Gastrocnemius medialis (tissue), 4 donors: ENCODE results near the gene LBH. TPM values are rescaled to one million over a fixed set of nuclear protein-coding genes. Genes with fewer than 3 reads are reported as not detected.

Source experiments
- ATAC-seq, 2 donors: fragments of 150-250 bp; one replicate each; pipeline ENCODE4 v1.9.1; 2016
- DNase-seq, 2 donors: peaks; one replicate each; pipeline ENCODE4 v3.0.0-alpha.2; 2019
- H3K27ac ChIP-seq, 4 donors: fragments of 200-600 bp; sonication (generic); 1 replicate in 1 of 4; 2 replicates in 3 of 4; pipeline ENCODE4 v1.5.1; 2016 to 2018; ENCODE audit warnings: mild to moderate bottlenecking in 2 of 4, moderate library complexity in 1 of 4
- H3K27me3 ChIP-seq, 3 donors: fragments of 200-600 bp; sonication (generic) in 2 of 3; 1 replicate in 1 of 3; 2 replicates in 2 of 3; pipeline versions ENCODE4 v1.5.1 to v1.6.0; 2016 to 2019; ENCODE audit warnings: mild to moderate bottlenecking in 1 of 3, moderate library complexity in 1 of 3
- H3K36me3 ChIP-seq, 2 donors: fragments of 200-600 bp; sonication (generic) in 1 of 2; one replicate each; pipeline ENCODE4 v1.5.1; 2017 to 2018
- H3K4me1 ChIP-seq, 2 donors: fragments of 200-600 bp; sonication (generic) in 1 of 2; one replicate each; pipeline ENCODE4 v1.5.1; 2016 to 2017; ENCODE audit warnings: mild to moderate bottlenecking in 2 of 2
- H3K4me3 ChIP-seq, 4 donors: fragments of 200-600 bp; sonication (generic) in 3 of 4; 1 replicate in 1 of 4; 2 replicates in 3 of 4; pipeline ENCODE4 v1.5.1; 2016 to 2019; ENCODE audit warnings: mild to moderate bottlenecking in 2 of 4
- H3K9me3 ChIP-seq, 3 donors: fragments of 200-600 bp; sonication (generic) in 2 of 3; 1 replicate in 1 of 3; 2 replicates in 2 of 3; pipeline ENCODE4 v1.5.1; 2016 to 2019
- POLR2A ChIP-seq, 2 donors: fragments of 450-650 bp; IDR thresholded peaks; one replicate each; pipeline ENCODE4 v1.6.1; 2017; ENCODE audit warnings: antibody characterized with exemption in 2 of 2, mild to moderate bottlenecking in 2 of 2, moderate library complexity in 2 of 2
- in situ Hi-C, 4 donors: fragments of 200-750 bp; cut with MboI; loops; one replicate each; pipeline versions ENCODE4 v1.15.0 to v1.8.0; 2017; ENCODE audit warnings: low sequenced_read_pairs in 4 of 4
- intact Hi-C: fragments of 100-400 bp; cut with DNase I; formaldehyde crosslinking; loops from one replicate; pipeline ENCODE4 v1.15.1; 2023; ENCODE audit warnings: low total_unique reads
- total RNA-seq, 4 donors: library from RNA; depleted of rRNA; stranded (reverse); fragments of >200 nt; gene quantifications; one replicate each; pipeline versions ENCODE4 v1.1.0 to v1.2.3, GENCODE V29; 2016
- TF ChIP-seq, protein P1 (sequence below), 5 experiments: fragments of 450-650 bp in 3 of 5; fragments of 200-600 bp in 2 of 5; sonication (generic) in 2 of 5; IDR thresholded peaks in 4 of 5; conservative IDR thresholded peaks in 1 of 5; 1 replicate in 4 of 5; 2 replicates in 1 of 5; pipeline ENCODE4 v1.5.1; 2016 to 2019; ENCODE audit warnings: antibody characterized with exemption in 5 of 5, mild to moderate bottlenecking in 3 of 5, moderate library complexity in 3 of 5

Gene LBH
- total RNA-seq, 4 donors from 2014 or later = 5.4 to 37.6 (median 12.5) TPM

DNA sequence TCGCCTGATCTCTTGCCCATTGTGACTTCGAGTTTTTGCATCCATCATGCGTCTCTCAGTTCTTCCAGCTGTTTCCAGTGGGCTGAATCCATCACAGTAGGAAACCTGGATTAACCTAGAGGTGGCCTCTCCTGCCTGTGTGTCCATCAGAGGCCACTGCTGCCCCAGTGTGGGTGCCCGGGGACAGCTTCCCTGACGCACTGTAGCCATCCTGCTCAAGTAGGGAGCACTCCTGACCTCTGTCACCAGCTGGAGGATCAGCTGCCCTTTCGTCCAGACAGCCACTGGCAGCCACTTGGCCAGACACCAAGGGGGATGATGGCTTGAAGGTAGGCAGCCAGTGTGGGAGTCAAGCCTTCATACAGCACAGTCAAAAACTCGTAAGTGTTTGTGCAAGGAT is 36.9 kb upstream of the LBH start:
- in situ Hi-C loops = no loop called here
- no peaks in the 10 kb centered on the region for H3K9me3 ChIP-seq
- DNase-seq (no peak), ATAC-seq (no peak)
- H3K36me3 ChIP-seq = no peaks in the 10 kb centered on the region
- intact Hi-C loops = no loop called here
- H3K27ac ChIP-seq = no peak overlapping the region
- no peaks in the 10 kb centered on the region for H3K4me1 ChIP-seq
- TF ChIP-seq POLR2A (IDR thresholded peaks at IDR 0.05) = no peak
- TF ChIP-seq, protein P1, sequence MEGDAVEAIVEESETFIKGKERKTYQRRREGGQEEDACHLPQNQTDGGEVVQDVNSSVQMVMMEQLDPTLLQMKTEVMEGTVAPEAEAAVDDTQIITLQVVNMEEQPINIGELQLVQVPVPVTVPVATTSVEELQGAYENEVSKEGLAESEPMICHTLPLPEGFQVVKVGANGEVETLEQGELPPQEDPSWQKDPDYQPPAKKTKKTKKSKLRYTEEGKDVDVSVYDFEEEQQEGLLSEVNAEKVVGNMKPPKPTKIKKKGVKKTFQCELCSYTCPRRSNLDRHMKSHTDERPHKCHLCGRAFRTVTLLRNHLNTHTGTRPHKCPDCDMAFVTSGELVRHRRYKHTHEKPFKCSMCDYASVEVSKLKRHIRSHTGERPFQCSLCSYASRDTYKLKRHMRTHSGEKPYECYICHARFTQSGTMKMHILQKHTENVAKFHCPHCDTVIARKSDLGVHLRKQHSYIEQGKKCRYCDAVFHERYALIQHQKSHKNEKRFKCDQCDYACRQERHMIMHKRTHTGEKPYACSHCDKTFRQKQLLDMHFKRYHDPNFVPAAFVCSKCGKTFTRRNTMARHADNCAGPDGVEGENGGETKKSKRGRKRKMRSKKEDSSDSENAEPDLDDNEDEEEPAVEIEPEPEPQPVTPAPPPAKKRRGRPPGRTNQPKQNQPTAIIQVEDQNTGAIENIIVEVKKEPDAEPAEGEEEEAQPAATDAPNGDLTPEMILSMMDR (IDR thresholded peaks at IDR 0.05 in 4 of 5, conservative IDR thresholded peaks at IDR 0.05 in 1 of 5) = no peak
- no peak overlapping the region for H3K4me3 ChIP-seq
- H3K27me3 ChIP-seq = no peaks in the 10 kb centered on the region

DNA sequence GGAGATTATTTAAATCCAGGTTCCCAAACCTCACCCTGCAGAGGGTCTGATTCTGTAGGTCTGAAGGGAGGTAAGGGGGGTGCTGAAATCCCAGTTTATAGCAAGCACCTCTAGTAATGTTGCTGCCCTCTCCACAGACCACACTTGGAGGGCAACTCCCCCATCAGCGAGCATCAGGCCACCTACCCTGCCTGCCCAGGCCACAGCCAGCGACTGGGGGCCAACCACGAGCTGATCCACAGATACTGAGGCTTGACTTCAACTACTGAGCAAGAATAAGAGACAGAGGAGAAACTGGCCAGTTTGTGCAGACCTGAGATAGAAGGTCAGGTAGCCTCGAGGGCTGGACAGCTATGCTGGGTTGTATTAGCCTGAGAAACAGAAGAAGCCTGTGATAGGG is 36.3 kb upstream of the LBH start:
- Histone ChIP-seq H3K27ac (no peak overlapping the region), H3K36me3 (no peaks in the 10 kb centered on the region), H3K27me3 (no peaks in the 10 kb centered on the region), H3K9me3 (no peaks in the 10 kb centered on the region), H3K4me1 (no peaks in the 10 kb centered on the region), H3K4me3 (no peak overlapping the region)
- intact Hi-C loops (no loop called here), in situ Hi-C loops (no loop called here)
- ATAC-seq (no peak), DNase-seq (no peak)
- TF ChIP-seq, protein P1 (IDR thresholded peaks at IDR 0.05 in 4 of 5, conservative IDR thresholded peaks at IDR 0.05 in 1 of 5) = no peak
- no peak for TF ChIP-seq POLR2A (IDR thresholded peaks at IDR 0.05)

DNA sequence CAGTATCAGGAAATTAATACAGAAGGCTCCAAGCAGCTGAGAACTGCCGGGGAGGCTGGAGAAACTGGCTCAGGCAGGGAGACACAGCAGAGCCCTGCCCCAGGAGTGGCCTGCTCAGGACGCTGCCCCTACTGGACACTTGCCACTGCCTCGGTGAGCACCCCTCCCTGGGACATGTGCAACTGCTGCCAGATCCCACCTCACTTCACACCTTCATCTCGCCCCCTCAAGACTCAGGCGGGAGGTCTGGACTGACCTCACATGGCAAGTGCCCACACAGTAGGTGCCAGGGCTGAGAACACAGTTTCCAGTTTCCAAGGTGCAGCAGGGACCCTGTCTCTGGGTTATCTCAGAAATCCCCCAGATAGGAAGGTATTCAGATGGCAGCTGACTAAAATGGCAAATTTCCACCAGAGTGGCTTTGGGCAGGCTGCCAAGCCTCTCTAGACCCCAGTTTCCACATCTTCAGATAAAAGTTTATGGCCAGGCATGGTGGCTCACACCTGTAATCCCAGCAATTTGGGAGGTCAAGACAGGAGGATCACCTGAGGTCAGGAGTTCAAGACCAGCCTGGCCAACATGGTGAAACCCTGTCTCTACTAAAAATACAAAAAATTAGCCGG is 33.7 kb upstream of the LBH start:
- intact Hi-C loops = no loop called here
- no peak overlapping the region for H3K27ac ChIP-seq
- no peak for TF ChIP-seq POLR2A (IDR thresholded peaks at IDR 0.05)
- TF ChIP-seq, protein P1 (IDR thresholded peaks at IDR 0.05 in 4 of 5, conservative IDR thresholded peaks at IDR 0.05 in 1 of 5) = no peak
- no peak overlapping the region for H3K4me3 ChIP-seq
- ATAC-seq (no peak), DNase-seq (no peak)
- H3K27me3 ChIP-seq = no peaks in the 10 kb centered on the region
- H3K4me1 ChIP-seq = no peaks in the 10 kb centered on the region
- no peaks in the 10 kb centered on the region for H3K9me3 ChIP-seq
- in situ Hi-C loops = no loop called here
- no peaks in the 10 kb centered on the region for H3K36me3 ChIP-seq

DNA sequence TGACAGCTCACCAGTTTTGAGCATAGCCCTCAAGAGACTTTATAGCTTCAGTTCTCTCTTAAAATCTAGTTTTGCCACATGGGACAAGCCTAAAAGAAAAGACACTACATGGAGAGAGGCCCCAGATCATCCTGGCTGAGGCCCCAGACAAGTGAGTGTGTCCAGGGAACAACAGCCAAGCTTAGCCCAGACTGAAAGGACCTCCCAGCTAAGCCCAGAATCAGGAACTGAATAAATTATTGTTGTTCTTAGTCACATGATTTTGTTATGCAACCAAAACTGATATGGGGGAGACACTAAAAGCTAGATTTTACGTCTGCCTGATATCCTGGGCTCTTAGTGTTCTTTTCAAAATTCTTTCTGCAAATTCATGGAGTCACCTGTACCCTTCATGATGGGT is 29.3 kb upstream of the LBH start:
- H3K27ac ChIP-seq = peak overlapping the region in 3 of 4 donors; percentile 17 to 42 (median 37)
- in situ Hi-C loops (loop anchor here in 2 of 4 donors (10.0 to 25.0 kb wide), 3 partner anchors 503 to 1135 kb away; no protein-coding TSS in a partner anchor), intact Hi-C loops (no loop called here)
- DNase-seq (peak; percentile 29 to 35), ATAC-seq (peak; percentile 25 to 55)
- TF ChIP-seq, protein P1 (IDR thresholded peaks at IDR 0.05 in 4 of 5, conservative IDR thresholded peaks at IDR 0.05 in 1 of 5) = no peak
- no peak for TF ChIP-seq POLR2A (IDR thresholded peaks at IDR 0.05)
- no peaks in the 10 kb centered on the region for H3K36me3 ChIP-seq
- no peak overlapping the region for H3K4me3 ChIP-seq
- H3K27me3 ChIP-seq = no peaks in the 10 kb centered on the region
- no peaks in the 10 kb centered on the region for H3K9me3 ChIP-seq
- no peaks in the 10 kb centered on the region for H3K4me1 ChIP-seq

DNA sequence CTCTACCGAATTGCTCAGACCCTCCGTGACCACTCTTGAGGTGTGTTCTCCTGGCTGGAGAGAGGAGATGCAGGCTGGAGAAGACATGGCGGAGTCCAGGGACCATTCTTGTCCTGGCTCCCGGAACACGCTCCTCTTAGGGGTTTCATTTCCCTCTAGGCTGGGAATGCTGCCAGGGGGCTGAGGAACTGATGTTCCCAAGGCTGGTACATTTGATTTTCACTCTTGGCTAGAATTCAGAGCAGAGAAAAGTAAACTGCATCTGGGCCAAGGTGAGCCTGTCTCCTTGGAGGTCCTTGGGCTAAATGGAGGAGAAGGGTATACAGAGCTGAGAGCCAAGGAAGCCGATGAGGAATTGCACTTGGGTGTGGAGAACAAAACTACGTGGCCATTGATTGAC is 28.2 kb upstream of the LBH start:
- ATAC-seq = no peak
- no peak for TF ChIP-seq POLR2A (IDR thresholded peaks at IDR 0.05)
- TF ChIP-seq, protein P1 (IDR thresholded peaks at IDR 0.05 in 4 of 5, conservative IDR thresholded peaks at IDR 0.05 in 1 of 5) = no peak
- no peaks in the 10 kb centered on the region for H3K4me1 ChIP-seq
- no peaks in the 10 kb centered on the region for H3K9me3 ChIP-seq
- no peak for DNase-seq
- intact Hi-C loops (no loop called here), in situ Hi-C loops (loop anchor here in 2 of 4 donors (10.0 to 25.0 kb wide), 3 partner anchors 502 to 1134 kb away; no protein-coding TSS in a partner anchor)
- no peaks in the 10 kb centered on the region for H3K36me3 ChIP-seq
- H3K4me3 ChIP-seq = no peak overlapping the region
- H3K27ac ChIP-seq = no peak overlapping the region
- no peaks in the 10 kb centered on the region for H3K27me3 ChIP-seq
